ENCODE results near the gene ECSIT. TPM values are rescaled to one million over a fixed set of nuclear protein-coding genes. Genes with fewer than 3 reads are reported as not detected.

Gene ECSIT
- total and polyA plus RNA-seq, 12 donors: 28.7 to 122 (median 67.0) TPM

- intact Hi-C loops (cut with DNase I): loop anchor here in 1 of 2 donors (5.0 kb wide), 1 partner anchor 100 kb away; the partner anchor contains the start of gene EPOR
- H3K36me3 ChIP-seq (replicated peaks in 1 of 2): no peaks in the 10 kb centered on the region
- H3K4me3 ChIP-seq: peak overlapping the region in 1 of 4 donors; percentile 35
- peak overlapping the region in 2 of 5 donors; percentile 2 to 39 for H3K27ac ChIP-seq
- WGBS, 4 donors: 1 to 8% (median 3%) methylated on average over 4 to 58 of the region's 58 CpGs
- TF ChIP-seq POLR2A (IDR thresholded peaks at IDR 0.05) (no peak), CTCF (IDR thresholded peaks at IDR 0.05) (peak; percentile 75 to 99 (median 92))
- peaks cover 8 to 31% of the 10 kb centered on the region in 2 donors for H3K4me1 ChIP-seq (replicated peaks in 1 of 2)
- peak; percentile 79 to 91 (median 85) for DNase-seq
- H3K9me3 ChIP-seq (replicated peaks in 1 of 3): no peaks in the 10 kb centered on the region
- peaks cover 16% of the 10 kb centered on the region for H3K27me3 ChIP-seq
Observed at GRCh38 chr19:11482384-11483050, 46.4 kb downstream of the ECSIT start.

- peak; percentile 63 to 93 (median 82) for DNase-seq
- H3K27ac ChIP-seq: peak overlapping the region in 1 of 5 donors; percentile 39
- no peaks in the 10 kb centered on the region for H3K36me3 ChIP-seq (replicated peaks in 1 of 2)
- no peaks in the 10 kb centered on the region for H3K9me3 ChIP-seq (replicated peaks in 1 of 3)
- 4 to 27% (median 12%) methylated on average over 4 to 50 of the region's 50 CpGs for WGBS, 4 donors
- peaks cover 8 to 31% of the 10 kb centered on the region in 2 donors for H3K4me1 ChIP-seq (replicated peaks in 1 of 2)
- H3K27me3 ChIP-seq: peaks cover 16% of the 10 kb centered on the region
- intact Hi-C loops (cut with DNase I): loop anchor here in 1 of 2 donors (5.0 kb wide), 1 partner anchor 99 kb away; the partner anchor contains the start of gene EPOR
- no peak for TF ChIP-seq CTCF (IDR thresholded peaks at IDR 0.05)
- TF ChIP-seq POLR2A (IDR thresholded peaks at IDR 0.05): no peak
- H3K4me3 ChIP-seq: peak overlapping the region in 1 of 4 donors; percentile 35
Observed at GRCh38 chr19:11481534-11482383, 47.2 kb downstream of the ECSIT start.

- Histone ChIP-seq H3K4me1 (replicated peaks in 1 of 2) (peaks cover 8 to 31% of the 10 kb centered on the region in 2 donors), H3K27me3 (peaks cover 16% of the 10 kb centered on the region), H3K27ac (no peak within 1 kb of the TSS), H3K9me3 (replicated peaks in 1 of 3) (no peaks in the 10 kb centered on the region), H3K4me3 (peak within 1 kb of the TSS in 1 of 4 donors; percentile 28), H3K36me3 (replicated peaks in 1 of 2) (no peaks in the 10 kb centered on the region)
- TF ChIP-seq POLR2A (IDR thresholded peaks at IDR 0.05): no peak
- TF ChIP-seq CTCF (IDR thresholded peaks at IDR 0.05): no peak
- no peak for DNase-seq
- whole genome bisulfite sequencing, 4 donors: 0 to 14% (median 10%) methylated on average over 5 to 69 of the region's 77 CpGs
- intact Hi-C loops (cut with DNase I): loop anchor here in 1 of 2 donors (5.0 kb wide), 1 partner anchor 99 kb away; the partner anchor contains the start of gene EPOR
Observed at GRCh38 chr19:11480715-11481533, 48.0 kb downstream of the ECSIT start, which contains the start of gene ELAVL3. Gene ELAVL3 (minus strand): TSS chr19:11481046. CDS start chr19:11480608, 438 bp downstream.

Data from adrenal gland (tissue), 12 donors.